ENCODE measurements around the gene SGMS1.

GRCh38 chr10:50523357-50523756, 100.4 kb downstream of the SGMS1 start:
- no peak for TF ChIP-seq CTCF (IDR thresholded peaks at IDR 0.05)
- TF ChIP-seq POLR2A (IDR thresholded peaks at IDR 0.05), result no peak
- TF ChIP-seq POLR2AphosphoS5 (IDR thresholded peaks at IDR 0.05), result no peak

Measured in prostate gland (tissue), 2 donors.